Prostate gland (tissue), 2 donors: ENCODE data around the gene OS9.
"Not testable (repeated sequence)": the region's sequence is repeated elsewhere in the genome, so short reads cannot be mapped to it uniquely, and the experiment has no call there.

Experiments used
- POLR2A ChIP-seq: fragments of 450-650 bp; IDR thresholded peaks from one replicate; pipeline ENCODE4 v1.6.1; 2016; ENCODE audit warnings: antibody characterized with exemption, mild to moderate bottlenecking
- TF ChIP-seq, protein P1 (sequence below), 4 experiments: fragments of 200-600 bp in 2 of 4; fragments of 450-650 bp in 2 of 4; sonication (generic) in 2 of 4; IDR thresholded peaks; 1 replicate in 3 of 4; 2 replicates in 1 of 4; pipeline ENCODE4 v1.5.1; 2016 to 2019; ENCODE audit warnings: antibody characterized with exemption in 4 of 4, mild to moderate bottlenecking in 2 of 4, moderate library complexity in 2 of 4

DNA sequence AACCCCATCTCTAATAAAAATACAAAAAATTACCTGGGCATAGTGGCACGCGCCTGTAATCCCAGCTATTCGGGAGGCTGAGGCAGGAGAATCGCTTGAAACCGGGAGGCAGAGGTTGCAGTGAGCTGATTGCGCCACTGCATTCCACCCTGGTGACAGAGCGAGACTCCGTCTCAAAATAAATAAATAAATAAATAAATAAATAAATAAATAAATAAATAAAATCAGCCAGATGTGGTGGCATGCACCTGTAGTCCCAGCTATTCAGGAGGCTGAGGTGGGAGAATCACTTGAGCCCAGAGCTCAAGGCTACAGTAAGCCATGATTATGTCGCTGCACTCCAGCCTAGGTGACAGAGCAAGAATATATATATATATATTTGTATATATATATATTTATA, 16.0 kb upstream of the OS9 start:
- TF ChIP-seq, protein P1, sequence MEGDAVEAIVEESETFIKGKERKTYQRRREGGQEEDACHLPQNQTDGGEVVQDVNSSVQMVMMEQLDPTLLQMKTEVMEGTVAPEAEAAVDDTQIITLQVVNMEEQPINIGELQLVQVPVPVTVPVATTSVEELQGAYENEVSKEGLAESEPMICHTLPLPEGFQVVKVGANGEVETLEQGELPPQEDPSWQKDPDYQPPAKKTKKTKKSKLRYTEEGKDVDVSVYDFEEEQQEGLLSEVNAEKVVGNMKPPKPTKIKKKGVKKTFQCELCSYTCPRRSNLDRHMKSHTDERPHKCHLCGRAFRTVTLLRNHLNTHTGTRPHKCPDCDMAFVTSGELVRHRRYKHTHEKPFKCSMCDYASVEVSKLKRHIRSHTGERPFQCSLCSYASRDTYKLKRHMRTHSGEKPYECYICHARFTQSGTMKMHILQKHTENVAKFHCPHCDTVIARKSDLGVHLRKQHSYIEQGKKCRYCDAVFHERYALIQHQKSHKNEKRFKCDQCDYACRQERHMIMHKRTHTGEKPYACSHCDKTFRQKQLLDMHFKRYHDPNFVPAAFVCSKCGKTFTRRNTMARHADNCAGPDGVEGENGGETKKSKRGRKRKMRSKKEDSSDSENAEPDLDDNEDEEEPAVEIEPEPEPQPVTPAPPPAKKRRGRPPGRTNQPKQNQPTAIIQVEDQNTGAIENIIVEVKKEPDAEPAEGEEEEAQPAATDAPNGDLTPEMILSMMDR (IDR thresholded peaks at IDR 0.05), result not testable (repeated sequence)
- TF ChIP-seq POLR2A, result not testable (repeated sequence)
